ENCODE results near the gene NOC2L.
"Not testable (repeated sequence)": the region's sequence is repeated elsewhere in the genome, so short reads cannot be mapped to it uniquely, and the experiment has no call there.

The NOC2L gene

GRCh38 chr1:997713-997992 lies 38.6 kb upstream of the NOC2L start:
- Histone ChIP-seq H3K4me3 (replicated peaks; ENCODE audit: insufficient read depth, low read length) (no peak overlapping the region), H3K27ac (replicated peaks) (no peak overlapping the region), H3K27me3 (ENCODE audit: insufficient read depth, poor library complexity, severe bottlenecking) (peaks cover 50% of the 10 kb centered on the region)
- no peak for DNase-seq (ENCODE audit: low read depth in 1 of 2, low spot score in 1 of 2)
- TF ChIP-seq CTCF (IDR thresholded peaks at IDR 0.05; ENCODE audit: insufficient read depth, low read length) (no peak), REST (IDR thresholded peaks at IDR 0.05; ENCODE audit: insufficient replicate concordance, low read depth) (no peak), SPI1 (IDR thresholded peaks at IDR 0.05; ENCODE audit: borderline replicate concordance, low read depth) (no peak), POLR2AphosphoS5 (IDR thresholded peaks at IDR 0.05; ENCODE audit: low read depth) (no peak), GABPA (IDR thresholded peaks at IDR 0.05; ENCODE audit: low read depth) (no peak)

GRCh38 chr1:996851-997712 lies 38.0 kb upstream of the NOC2L start:
- Histone ChIP-seq H3K27me3 (ENCODE audit: insufficient read depth, poor library complexity, severe bottlenecking) (peaks cover 47% of the 10 kb centered on the region), H3K4me3 (replicated peaks; ENCODE audit: insufficient read depth, low read length) (no peak overlapping the region), H3K27ac (replicated peaks) (no peak overlapping the region)
- TF ChIP-seq GABPA (IDR thresholded peaks at IDR 0.05; ENCODE audit: low read depth) (no peak), CTCF (IDR thresholded peaks at IDR 0.05; ENCODE audit: insufficient read depth, low read length) (no peak), SPI1 (IDR thresholded peaks at IDR 0.05; ENCODE audit: borderline replicate concordance, low read depth) (no peak), POLR2AphosphoS5 (IDR thresholded peaks at IDR 0.05; ENCODE audit: low read depth) (no peak), REST (IDR thresholded peaks at IDR 0.05; ENCODE audit: insufficient replicate concordance, low read depth) (no peak)
- DNase-seq (ENCODE audit: low read depth in 1 of 2, low spot score in 1 of 2) = no peak

- no peak overlapping the region for H3K4me3 ChIP-seq (replicated peaks; ENCODE audit: insufficient read depth, low read length)
- DNase-seq (ENCODE audit: low read depth in 1 of 2, low spot score in 1 of 2) = no peak
- H3K27me3 ChIP-seq (ENCODE audit: insufficient read depth, poor library complexity, severe bottlenecking) = peaks cover 40% of the 10 kb centered on the region
- TF ChIP-seq REST (IDR thresholded peaks at IDR 0.05; ENCODE audit: insufficient replicate concordance, low read depth) (no peak), SPI1 (IDR thresholded peaks at IDR 0.05; ENCODE audit: borderline replicate concordance, low read depth) (no peak), POLR2AphosphoS5 (IDR thresholded peaks at IDR 0.05; ENCODE audit: low read depth) (no peak), GABPA (IDR thresholded peaks at IDR 0.05; ENCODE audit: low read depth) (no peak), CTCF (IDR thresholded peaks at IDR 0.05; ENCODE audit: insufficient read depth, low read length) (no peak)
- no peak overlapping the region for H3K27ac ChIP-seq (replicated peaks)
Observed at GRCh38 chr1:995665-996633, 36.9 kb upstream of the NOC2L start.

- H3K27me3 ChIP-seq (ENCODE audit: insufficient read depth, poor library complexity, severe bottlenecking) = peaks cover 36% of the 10 kb centered on the region
- not testable (repeated sequence) for DNase-seq (ENCODE audit: low read depth in 1 of 2, low spot score in 1 of 2); H3K27ac ChIP-seq (replicated peaks); H3K4me3 ChIP-seq (replicated peaks; ENCODE audit: insufficient read depth, low read length)
Observed at GRCh38 chr1:994546-994945, 35.5 kb upstream of the NOC2L start.
